GM18868 (cell line): Measurements from ENCODE around the gene CXCL11.
"Not testable (repeated sequence)": the region's sequence is repeated elsewhere in the genome, so short reads cannot be mapped to it uniquely, and the experiment has no call there.

Experiments
- ATAC-seq: cut with Tn5 transposase; IDR thresholded peaks from one replicate; pipeline ENCODE4 v1.9.1; 2021; ENCODE audit warnings: mild to moderate bottlenecking, moderate library complexity; ENCODE audit not compliant: unreplicated experiment

The CXCL11 gene

DNA sequence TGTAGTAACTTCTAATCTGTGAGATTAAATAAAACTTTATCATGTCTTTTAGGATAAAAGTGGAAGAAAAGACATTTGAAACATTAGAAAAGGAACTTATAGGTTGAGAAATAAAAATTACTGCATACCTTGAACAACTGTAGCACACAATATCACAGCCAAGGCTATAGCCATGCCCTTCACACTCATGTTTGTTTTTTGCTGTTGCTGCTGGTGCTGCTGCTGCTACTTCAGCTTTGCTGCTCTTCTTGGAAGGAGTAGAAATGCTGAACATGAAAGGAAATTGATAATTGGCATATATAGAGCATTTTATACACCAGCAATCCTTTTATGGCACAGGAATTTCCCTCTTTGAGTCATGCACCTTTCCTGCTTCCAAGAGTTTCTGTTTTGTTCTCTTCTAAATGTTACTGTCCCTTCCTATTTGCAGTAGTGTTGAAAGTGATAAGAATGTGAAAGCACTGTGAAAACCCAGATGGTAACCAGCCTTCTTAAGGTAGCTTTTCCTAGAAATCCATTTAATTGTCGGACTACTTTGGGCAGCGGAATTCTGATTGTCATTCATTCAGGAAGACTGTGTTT, at the start of gene CXCL11:
CXCL11 (minus strand) TSS at position 272 of the 582 bp plus-strand sequence; CDS start at position 189, 83 bp downstream.
- ATAC-seq: no peak

DNA sequence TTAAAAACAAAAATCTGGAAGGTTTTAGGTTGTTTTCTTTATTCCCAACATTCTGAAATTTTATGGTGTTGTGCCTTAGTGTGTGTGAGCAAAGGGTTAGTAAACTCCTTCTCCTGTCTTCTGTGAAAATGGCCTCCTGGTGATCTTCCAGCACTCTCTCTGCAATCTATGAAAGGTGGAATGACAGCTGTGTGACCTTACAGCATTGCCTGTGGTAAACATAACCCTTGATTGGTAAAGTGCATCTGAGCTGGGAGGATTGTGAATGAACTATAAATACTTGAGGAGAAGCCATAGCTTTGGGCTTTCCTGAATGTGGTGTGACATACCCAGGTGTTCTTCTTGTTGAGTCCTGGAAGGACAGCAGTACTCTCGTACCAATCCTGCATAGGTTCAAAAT, 48.7 kb upstream of the CXCL11 start:
- ATAC-seq: no peak

- ATAC-seq: no peak
These were observed 47.6 kb upstream of the CXCL11 start for GRCh38 chr4:76083386-76083988.

DNA sequence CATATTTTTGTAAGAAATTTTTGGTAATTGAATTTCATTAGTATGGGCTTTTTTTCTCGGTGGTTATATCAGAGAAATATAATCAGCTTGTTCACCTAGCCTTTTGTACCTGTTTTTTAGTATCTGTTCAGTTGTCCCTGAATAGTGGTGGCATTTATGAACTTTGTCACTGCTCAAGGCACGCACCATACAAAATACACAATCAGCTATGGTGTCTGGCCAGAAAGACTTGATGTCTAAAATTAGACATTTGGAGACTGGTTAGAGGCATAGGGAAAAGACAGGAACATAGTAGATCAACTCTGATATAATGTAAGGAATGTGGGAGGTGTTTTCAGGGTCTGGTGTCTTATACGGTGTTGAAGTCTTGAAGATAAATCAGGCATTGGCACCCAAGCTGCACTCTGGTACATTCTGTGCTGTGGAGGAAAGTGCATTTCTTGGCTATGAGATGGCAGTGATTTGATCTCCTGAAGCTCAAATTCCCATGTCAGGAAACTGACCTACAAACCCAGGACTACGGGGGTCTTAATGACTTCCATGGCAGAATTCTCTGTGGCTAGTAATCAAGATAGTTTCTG, 42.3 kb upstream of the CXCL11 start:
- no peak for ATAC-seq

- ATAC-seq: no peak
These were observed 39.2 kb upstream of the CXCL11 start for GRCh38 chr4:76074993-76075600.

- no peak for ATAC-seq
These were observed 38.6 kb upstream of the CXCL11 start, which contains the start of gene ART3 for GRCh38 chr4:76074468-76074867. Gene ART3, plus strand, starts transcription at chr4:76074709. Its CDS starts 1,181 bp downstream, at chr4:76075890.

DNA sequence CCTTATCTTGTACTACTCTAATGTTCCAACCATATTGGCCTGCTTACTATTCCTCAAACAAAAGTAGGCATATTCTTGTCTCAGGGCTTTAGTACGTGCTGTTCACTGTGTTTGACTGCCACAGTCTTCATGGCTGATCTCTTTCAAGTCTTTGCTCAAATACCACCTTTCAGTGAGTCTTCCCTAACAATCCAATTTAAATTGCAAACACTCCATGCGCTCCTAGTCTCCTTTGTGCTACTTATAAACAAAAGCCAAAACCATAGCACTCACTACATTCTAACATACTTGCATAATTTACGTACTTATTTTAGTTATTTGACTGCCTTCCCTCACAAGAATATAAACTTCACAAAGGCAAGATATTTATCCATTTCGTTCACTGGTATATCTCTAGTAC, 36.9 kb upstream of the CXCL11 start:
- no peak for ATAC-seq

- ATAC-seq: peak; percentile 82
These were observed 31.9 kb upstream of the CXCL11 start for GRCh38 chr4:76067652-76068286.

- ATAC-seq: no peak
These were observed 30.7 kb upstream of the CXCL11 start for GRCh38 chr4:76066546-76066945.

- peak; percentile 77 for ATAC-seq
These were observed 26.1 kb upstream of the CXCL11 start for GRCh38 chr4:76061982-76062381.

DNA sequence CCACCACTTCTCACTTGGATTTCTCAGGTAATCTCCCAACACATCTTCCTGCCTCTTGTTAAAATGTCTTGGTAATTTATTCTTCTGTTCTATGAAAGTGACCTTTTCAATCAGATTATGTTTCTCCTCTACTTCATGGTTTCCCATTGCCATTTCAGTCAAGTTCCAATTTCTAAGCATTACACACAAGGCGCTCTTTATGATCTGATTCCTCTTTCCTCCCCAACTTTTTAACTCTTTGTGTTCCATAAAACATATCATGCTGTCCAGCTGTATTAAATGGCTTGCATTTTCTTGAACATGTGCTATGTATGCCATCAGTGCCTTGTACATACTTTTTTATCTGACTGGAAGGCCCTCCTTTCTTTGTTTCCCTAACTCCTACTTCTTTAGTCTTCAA, 25.6 kb upstream of the CXCL11 start:
- ATAC-seq: no peak

DNA sequence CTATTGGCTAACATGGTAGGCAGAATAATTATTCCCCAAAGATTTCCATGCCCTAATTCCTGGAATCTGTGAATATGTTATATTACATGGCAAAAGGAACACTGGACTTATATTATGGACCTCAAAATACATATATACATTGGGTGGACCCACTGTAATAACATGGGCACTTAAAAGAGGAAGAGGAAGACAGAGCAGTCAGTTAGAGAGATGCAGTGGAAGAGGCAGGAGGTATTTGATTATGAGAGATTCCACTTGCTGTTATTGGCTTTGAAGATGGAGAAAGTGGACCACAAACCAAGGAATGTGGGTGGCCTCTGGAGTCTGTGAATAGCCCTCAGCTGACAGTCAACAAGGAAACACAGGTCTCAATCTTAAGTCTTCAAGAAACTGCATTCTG, 24.6 kb upstream of the CXCL11 start:
- no peak for ATAC-seq

DNA sequence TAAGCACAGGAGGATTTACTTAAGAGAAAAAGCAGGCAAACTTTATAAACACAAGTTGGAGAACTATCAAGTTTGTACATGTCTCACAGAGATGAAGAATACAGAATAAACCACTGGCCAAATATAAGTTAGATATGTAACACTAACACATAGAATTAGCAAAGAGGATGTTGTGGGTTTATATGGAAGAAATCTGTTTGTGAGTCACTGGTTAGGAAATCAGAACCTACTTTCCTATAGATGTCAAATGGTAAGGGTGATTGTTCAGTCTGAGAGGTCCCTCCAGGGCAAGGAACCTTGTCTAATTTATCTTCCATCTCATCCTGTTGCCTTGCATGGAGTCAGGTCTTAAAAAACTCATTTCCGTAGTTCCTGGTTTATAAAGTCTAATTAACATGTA, 23.9 kb upstream of the CXCL11 start:
- ATAC-seq: no peak

DNA sequence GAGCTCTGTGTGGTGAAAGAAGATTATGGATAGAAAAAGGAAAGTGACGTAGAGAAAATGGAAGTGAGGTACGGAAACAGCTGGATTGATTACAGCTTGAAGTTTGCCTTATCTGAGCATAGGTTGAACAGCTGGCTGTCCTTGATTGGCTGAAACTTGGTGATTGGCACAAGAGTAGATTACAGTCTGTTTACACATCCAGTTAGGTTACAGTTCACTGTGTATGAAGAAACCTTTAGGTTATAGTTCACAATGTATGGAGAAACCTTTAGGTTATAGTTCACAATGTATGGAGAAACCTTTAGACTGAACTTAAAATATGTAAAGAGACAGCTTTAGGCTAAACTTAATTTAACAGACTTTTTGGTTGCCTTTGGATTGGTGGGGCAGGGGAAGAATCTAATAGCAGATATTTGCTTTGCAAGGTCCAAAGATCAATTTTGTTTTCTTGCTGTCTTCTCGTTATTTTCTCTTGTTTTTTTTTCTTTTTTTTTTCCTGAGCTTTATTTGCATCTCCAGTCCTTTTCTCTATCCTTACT, 23.1 kb upstream of the CXCL11 start:
- ATAC-seq: no peak

DNA sequence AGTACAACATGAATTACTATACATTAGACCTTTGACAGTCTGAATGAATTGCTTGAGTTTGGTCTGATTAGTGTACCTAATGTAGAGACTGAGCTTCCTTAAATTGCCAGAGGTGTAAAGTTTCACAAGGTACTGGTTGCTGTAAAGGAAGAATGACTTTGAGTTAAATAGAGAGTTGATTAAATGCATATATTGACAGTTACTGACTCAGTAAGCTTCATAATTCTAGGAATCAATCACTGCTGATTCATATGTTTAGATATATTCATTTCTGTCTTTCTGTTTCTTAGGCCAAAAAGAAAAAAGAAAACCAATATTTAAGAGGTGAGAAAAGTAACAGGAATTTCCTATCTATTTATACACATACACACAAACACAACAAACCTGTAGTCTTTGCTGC, 22.4 kb upstream of the CXCL11 start:
- ATAC-seq: peak; percentile 51

GRCh38 chr4:76055421-76055820, 19.6 kb upstream of the CXCL11 start:
- no peak for ATAC-seq

DNA sequence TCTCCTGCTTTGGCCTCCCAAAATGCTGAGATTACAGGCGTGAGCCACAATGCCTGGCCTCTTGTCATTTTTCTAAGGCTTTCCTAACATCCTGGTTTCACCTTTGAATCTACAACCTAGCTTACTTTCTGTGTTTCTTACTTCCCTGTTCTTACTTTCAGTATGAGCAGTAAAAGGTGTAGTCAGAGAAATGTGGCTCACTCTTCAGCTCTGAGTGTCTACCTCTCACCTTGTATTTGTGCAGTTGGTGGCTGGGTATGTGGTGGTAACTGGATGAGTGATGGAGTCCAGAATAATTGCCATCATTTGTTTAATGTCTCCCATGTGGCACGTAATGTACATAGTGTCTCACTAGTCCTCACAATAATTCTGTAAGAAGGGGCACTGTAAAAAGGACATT, 19.1 kb upstream of the CXCL11 start:
- ATAC-seq: peak; percentile 98

GRCh38 chr4:76053730-76054129, 17.9 kb upstream of the CXCL11 start:
- no peak for ATAC-seq

DNA sequence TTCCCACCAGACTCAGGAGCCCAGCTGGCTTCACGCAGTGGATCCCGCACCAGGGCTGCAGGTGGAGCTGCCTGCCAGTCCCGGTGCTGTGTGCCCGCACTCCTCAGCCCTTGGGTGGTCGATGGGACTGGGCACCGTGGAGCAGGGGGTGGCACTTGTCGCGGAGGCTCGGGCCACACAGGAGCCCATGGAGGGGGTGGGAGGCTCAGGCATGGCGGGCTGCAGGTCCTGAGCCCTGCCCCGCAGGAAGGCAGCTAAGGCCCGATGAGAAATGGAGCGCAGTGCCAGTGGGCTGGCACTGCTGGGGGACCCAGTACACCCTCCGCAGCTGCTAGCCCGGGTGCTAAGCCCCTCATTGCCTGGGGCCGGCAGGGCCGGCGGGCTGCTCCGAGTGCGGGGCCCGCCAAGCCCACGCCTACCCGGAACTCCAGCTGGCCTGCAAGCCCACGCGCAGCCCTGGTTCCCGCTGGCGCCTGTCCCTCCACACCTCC, 14.7 kb upstream of the CXCL11 start:
- not testable (repeated sequence) for ATAC-seq

- not testable (repeated sequence) for ATAC-seq
These were observed 14.1 kb upstream of the CXCL11 start for GRCh38 chr4:76049860-76050416.

DNA sequence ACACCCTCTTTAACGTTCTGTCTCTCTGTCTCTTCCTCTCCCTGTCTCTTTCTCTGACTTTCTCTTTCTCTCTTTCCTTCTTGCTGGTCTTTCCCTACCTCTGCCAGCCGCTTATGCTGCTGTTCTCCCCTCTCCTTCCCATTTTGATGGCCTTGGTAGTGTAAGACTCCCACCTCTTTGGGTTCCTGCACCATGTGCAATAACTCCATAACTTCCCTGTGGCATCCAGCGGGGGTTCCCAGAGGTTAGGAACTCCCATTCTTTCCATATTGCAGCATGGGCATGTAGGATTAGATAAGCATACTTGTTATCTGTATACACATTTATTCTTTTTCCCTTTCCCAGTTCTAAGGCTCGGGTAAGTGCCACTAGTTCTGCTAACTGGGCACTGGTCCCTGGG, 8.8 kb upstream of the CXCL11 start:
- ATAC-seq: not testable (repeated sequence)
